Loucy (cell line): ENCODE data around the gene SRCIN1.

ENCODE experiments used
- H2AFZ ChIP-seq: fragments of 200-600 bp; sonication (generic); 2 replicates; pipeline ENCODE4 v1.6.0; 2016; ENCODE audit warnings: antibody characterized with exemption, mild to moderate bottlenecking, low read length, moderate library complexity
- H3F3A ChIP-seq: fragments of 200-600 bp; 2 replicates; pipeline ENCODE4 v1.6.0; 2016; ENCODE audit warnings: antibody characterized with exemption, low read depth, mild to moderate bottlenecking
- H3K27me3 ChIP-seq: fragments of 200-600 bp; sonication (generic); 2 replicates; pipeline ENCODE4 v1.6.1; 2014; ENCODE audit warnings: low read length, mild to moderate bottlenecking; ENCODE audit not compliant: insufficient read depth, poor library complexity, severe bottlenecking
- H3K36me3 ChIP-seq: fragments of 200-600 bp; sonication (generic); 2 replicates; pipeline ENCODE4 v1.6.1; 2016; ENCODE audit warnings: low read length; ENCODE audit not compliant: insufficient read depth
- H3K4me1 ChIP-seq: fragments of 200-600 bp; sonication (generic); 2 replicates; pipeline ENCODE4 v1.5.1; 2014; ENCODE audit warnings: low read length, mild to moderate bottlenecking; ENCODE audit not compliant: insufficient read depth, poor library complexity, severe bottlenecking
- H3K4me2 ChIP-seq: fragments of 200-600 bp; sonication (generic); 2 replicates; pipeline ENCODE4 v1.6.0; 2014; ENCODE audit warnings: antibody characterized with exemption, low read length, low read depth, mild to moderate bottlenecking; ENCODE audit not compliant: poor library complexity, severe bottlenecking
- H3K4me3 ChIP-seq: fragments of 200-600 bp; sonication (generic); 2 replicates; pipeline ENCODE4 v1.5.1; 2014; ENCODE audit warnings: low read length, mild to moderate bottlenecking, mixed read lengths; ENCODE audit not compliant: poor library complexity, severe bottlenecking
- H3K79me2 ChIP-seq: fragments of 200-600 bp; sonication (generic); 2 replicates; pipeline ENCODE4 v1.6.1; 2014; ENCODE audit warnings: low read length; ENCODE audit not compliant: insufficient read depth
- H3K9ac ChIP-seq: fragments of 200-600 bp; sonication (generic); 2 replicates; pipeline ENCODE4 v1.6.0; 2014; ENCODE audit warnings: mild to moderate bottlenecking, low read depth, low read length, moderate library complexity; ENCODE audit not compliant: poor library complexity, severe bottlenecking
- H3K9me2 ChIP-seq: fragments of 200-600 bp; sonication (generic); replicated peaks from 2 replicates; pipeline ENCODE4 v1.6.1; 2016; ENCODE audit warnings: low read depth, low read length, mixed read lengths
- H3K9me3 ChIP-seq: fragments of 200-600 bp; sonication (generic); 2 replicates; pipeline ENCODE4 v1.6.1; 2014; ENCODE audit warnings: mild to moderate bottlenecking, antibody characterized with exemption, low read length, low read depth; ENCODE audit not compliant: insufficient read depth
- H4K20me1 ChIP-seq: fragments of 200-600 bp; sonication (generic); 2 replicates; pipeline ENCODE4 v1.6.0; 2014; ENCODE audit warnings: antibody characterized with exemption, low read length, mild to moderate bottlenecking; ENCODE audit not compliant: insufficient read depth, poor library complexity, severe bottlenecking
- EZH2phosphoT487 ChIP-seq: fragments of 200-600 bp; IDR thresholded peaks from 2 replicates; pipeline ENCODE4 v1.6.1; 2018; ENCODE audit warnings: antibody characterized with exemption, mild to moderate bottlenecking, moderate library complexity, borderline replicate concordance
- TF ChIP-seq, protein P1 (sequence below): fragments of 200-600 bp; sonication (generic); conservative IDR thresholded peaks from 2 replicates; pipeline ENCODE4 v1.5.1; 2014; ENCODE audit warnings: mild to moderate bottlenecking, antibody characterized with exemption, low read length

SRCIN1 gene

DNA sequence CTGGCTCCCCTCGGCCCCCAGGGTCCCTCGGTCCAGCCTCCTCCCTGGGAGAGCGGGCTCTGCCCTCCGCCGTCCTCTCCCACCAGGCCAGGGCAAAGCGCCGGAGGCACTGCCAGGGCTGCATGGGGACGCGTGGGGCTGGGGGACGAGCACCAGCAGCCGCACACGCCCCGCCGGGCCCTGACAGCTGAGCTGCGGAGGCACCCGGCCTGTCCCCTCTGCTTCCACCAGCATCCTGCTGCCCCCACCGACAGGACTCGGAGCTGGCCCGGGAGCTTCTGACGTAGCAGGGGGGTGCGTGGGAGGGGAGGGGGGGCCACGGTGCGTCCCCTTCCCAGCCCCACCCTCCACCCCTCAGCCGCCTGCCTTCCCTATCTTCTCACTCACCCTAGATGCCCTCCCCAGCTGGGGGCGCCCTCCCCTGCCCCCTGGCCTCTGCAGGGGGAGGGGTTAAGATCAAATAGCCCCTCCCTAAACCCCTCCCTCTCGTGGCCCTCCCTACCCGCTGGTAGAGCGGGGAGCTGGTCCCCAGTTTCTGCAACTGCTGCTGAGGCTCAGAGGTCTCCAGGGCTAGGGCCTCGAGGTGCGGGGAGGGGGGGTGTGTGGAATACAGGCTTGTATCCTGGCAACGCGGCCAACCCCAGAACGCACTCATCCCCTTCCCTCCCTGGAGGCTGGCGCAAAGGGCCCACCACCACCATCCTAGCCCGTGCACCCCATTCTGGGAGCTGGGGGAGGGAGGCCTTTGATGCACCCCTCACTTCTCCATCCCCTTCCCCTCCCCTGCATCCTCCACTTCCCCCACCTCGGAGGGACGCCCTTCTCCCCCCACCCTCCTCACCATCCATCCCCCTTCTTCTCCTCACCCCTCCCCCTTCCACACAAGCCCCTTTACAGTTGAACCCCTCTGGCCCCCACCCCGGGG lies 1.0 kb downstream of the SRCIN1 start:
- Histone ChIP-seq H3K4me3 (peak overlapping the region; percentile 89), H3K79me2 (no peaks in the 10 kb centered on the region), H3F3A (0 out of 2 replicates have a peak, but pooled peaks cover 2% of the 10 kb centered on the region), H4K20me1 (no peaks in the 10 kb centered on the region), H2AFZ (no peak overlapping the region), H3K9me3 (no peaks in the 10 kb centered on the region), H3K27me3 (no peaks in the 10 kb centered on the region), H3K9me2 (no peaks in the 10 kb centered on the region), H3K4me1 (peaks cover 14% of the 10 kb centered on the region), H3K9ac (peak overlapping the region; percentile 59), H3K36me3 (no peaks in the 10 kb centered on the region), H3K4me2 (peak overlapping the region; percentile 78)
- TF ChIP-seq, protein P1, sequence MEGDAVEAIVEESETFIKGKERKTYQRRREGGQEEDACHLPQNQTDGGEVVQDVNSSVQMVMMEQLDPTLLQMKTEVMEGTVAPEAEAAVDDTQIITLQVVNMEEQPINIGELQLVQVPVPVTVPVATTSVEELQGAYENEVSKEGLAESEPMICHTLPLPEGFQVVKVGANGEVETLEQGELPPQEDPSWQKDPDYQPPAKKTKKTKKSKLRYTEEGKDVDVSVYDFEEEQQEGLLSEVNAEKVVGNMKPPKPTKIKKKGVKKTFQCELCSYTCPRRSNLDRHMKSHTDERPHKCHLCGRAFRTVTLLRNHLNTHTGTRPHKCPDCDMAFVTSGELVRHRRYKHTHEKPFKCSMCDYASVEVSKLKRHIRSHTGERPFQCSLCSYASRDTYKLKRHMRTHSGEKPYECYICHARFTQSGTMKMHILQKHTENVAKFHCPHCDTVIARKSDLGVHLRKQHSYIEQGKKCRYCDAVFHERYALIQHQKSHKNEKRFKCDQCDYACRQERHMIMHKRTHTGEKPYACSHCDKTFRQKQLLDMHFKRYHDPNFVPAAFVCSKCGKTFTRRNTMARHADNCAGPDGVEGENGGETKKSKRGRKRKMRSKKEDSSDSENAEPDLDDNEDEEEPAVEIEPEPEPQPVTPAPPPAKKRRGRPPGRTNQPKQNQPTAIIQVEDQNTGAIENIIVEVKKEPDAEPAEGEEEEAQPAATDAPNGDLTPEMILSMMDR, result peak; percentile 46
- no peak for TF ChIP-seq EZH2phosphoT487

DNA sequence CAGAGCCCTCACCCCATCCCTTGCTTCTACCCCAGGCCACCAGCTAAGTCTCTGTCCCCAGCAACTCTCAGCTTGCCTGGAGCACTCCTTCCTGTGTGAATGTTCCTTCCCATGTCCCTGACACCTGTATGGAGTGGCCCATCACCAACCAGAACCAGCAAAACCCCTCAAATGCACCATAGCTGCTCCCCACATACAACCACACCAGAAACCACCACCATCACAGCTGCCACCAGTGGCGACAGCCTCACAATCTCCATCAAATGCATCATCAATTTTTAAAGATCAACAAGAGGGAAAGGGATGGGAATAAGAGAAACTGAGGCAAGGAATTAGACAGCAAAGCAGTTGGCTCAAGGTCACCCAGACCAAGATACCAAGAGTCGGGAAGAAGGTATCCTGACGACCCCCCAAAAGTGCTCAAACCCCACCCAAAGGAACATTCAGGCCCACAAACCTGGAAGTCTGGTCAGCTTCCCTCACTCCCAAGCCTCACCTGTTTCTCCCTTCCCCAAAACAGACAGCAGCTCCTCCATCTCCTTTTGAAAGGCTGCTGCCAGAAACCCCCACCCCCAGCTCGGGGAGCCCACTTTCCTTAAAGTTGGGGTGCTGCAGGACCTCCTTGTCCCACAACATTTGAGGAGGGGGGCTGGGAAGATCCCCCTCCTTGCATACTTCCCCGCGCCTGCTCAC lies 1.8 kb downstream of the SRCIN1 start:
- no peak overlapping the region for H3K4me3 ChIP-seq
- peaks cover 18% of the 10 kb centered on the region for H3K4me1 ChIP-seq
- no peak overlapping the region for H3K9ac ChIP-seq
- no peak overlapping the region for H3K4me2 ChIP-seq
- H3F3A ChIP-seq, result 0 out of 2 replicates have a peak, but pooled peaks cover 2% of the 10 kb centered on the region
- no peaks in the 10 kb centered on the region for H3K79me2 ChIP-seq
- TF ChIP-seq EZH2phosphoT487, result no peak
- TF ChIP-seq, protein P1, result no peak
- no peaks in the 10 kb centered on the region for H3K9me2 ChIP-seq
- no peaks in the 10 kb centered on the region for H4K20me1 ChIP-seq
- H2AFZ ChIP-seq, result no peak overlapping the region
- H3K27me3 ChIP-seq, result no peaks in the 10 kb centered on the region
- no peaks in the 10 kb centered on the region for H3K36me3 ChIP-seq
- H3K9me3 ChIP-seq, result no peaks in the 10 kb centered on the region

GRCh38 chr17:38602956-38603785 lies 2.6 kb downstream of the SRCIN1 start:
- TF ChIP-seq, protein P1, result no peak
- TF ChIP-seq EZH2phosphoT487, result no peak
- Histone ChIP-seq H3K4me3 (no peak overlapping the region), H3K9ac (no peak overlapping the region), H4K20me1 (no peaks in the 10 kb centered on the region), H3K9me3 (no peaks in the 10 kb centered on the region), H3K79me2 (no peaks in the 10 kb centered on the region), H3K27me3 (no peaks in the 10 kb centered on the region), H3K9me2 (no peaks in the 10 kb centered on the region), H2AFZ (no peak overlapping the region), H3K36me3 (no peaks in the 10 kb centered on the region), H3F3A (0 out of 2 replicates have a peak, but pooled peaks cover 2% of the 10 kb centered on the region), H3K4me1 (peaks cover 18% of the 10 kb centered on the region), H3K4me2 (no peak overlapping the region)
